RWPE2 (cell line): Measurements from ENCODE around the gene XPR1.

ENCODE experiments used
- ATAC-seq: fragments of 200-7000 bp; cut with Tn5 transposase; 3 replicates; pipeline ENCODE4 v1.9.1; 2021; ENCODE audit warnings: low read depth
- DNase-seq: peaks from one replicate; pipeline ENCODE4 v3.0.0-alpha.2; 2020; ENCODE audit warnings: low spot score
- H3K27ac ChIP-seq: fragments of 450-650 bp; 2 replicates; pipeline ENCODE4 v1.5.1; 2017; ENCODE audit warnings: mild to moderate bottlenecking; ENCODE audit not compliant: poor library complexity, severe bottlenecking
- H3K27me3 ChIP-seq: fragments of 250-450 bp; sonication (Bioruptor Pico); 2 replicates; pipeline ENCODE4 v1.5.1; 2021; ENCODE audit warnings: mild to moderate bottlenecking, moderate library complexity; ENCODE audit not compliant: insufficient read depth, poor library complexity, severe bottlenecking
- H3K36me3 ChIP-seq: fragments of 250-450 bp; sonication (Bioruptor Pico); 2 replicates; pipeline ENCODE4 v1.5.1; 2020; ENCODE audit warnings: low read depth, mild to moderate bottlenecking, moderate library complexity
- H3K4me1 ChIP-seq: fragments of 250-450 bp; sonication (Bioruptor Pico); 2 replicates; pipeline ENCODE4 v1.5.1; 2021; ENCODE audit warnings: mild to moderate bottlenecking, moderate library complexity; ENCODE audit not compliant: insufficient read depth, poor library complexity, severe bottlenecking
- H3K4me3 ChIP-seq: fragments of 250-450 bp; sonication (Bioruptor Pico); 2 replicates; pipeline ENCODE4 v1.5.1; 2021; ENCODE audit warnings: mild to moderate bottlenecking, moderate library complexity; ENCODE audit not compliant: severe bottlenecking
- H3K9me3 ChIP-seq: fragments of 250-450 bp; sonication (Bioruptor Pico); 2 replicates; pipeline ENCODE4 v1.5.1; 2021; ENCODE audit warnings: mild to moderate bottlenecking, moderate library complexity; ENCODE audit not compliant: severe bottlenecking
- CTCF ChIP-seq: fragments of 450-650 bp; IDR thresholded peaks from one replicate; pipeline ENCODE4 v1.5.1; 2017; ENCODE audit warnings: mild to moderate bottlenecking, moderate library complexity; ENCODE audit not compliant: poor library complexity, severe bottlenecking

The XPR1 gene

GRCh38 chr1:180793451-180793850, 161.6 kb downstream of the XPR1 start:
- no peak for DNase-seq
- H3K36me3 ChIP-seq: 0 out of 2 replicates have a peak, but pooled peaks cover 4% of the 10 kb centered on the region
- H3K9me3 ChIP-seq: peaks cover 3% of the 10 kb centered on the region
- no peak overlapping the region for H3K27ac ChIP-seq
- no peaks in the 10 kb centered on the region for H3K27me3 ChIP-seq
- H3K4me1 ChIP-seq: peaks cover 6% of the 10 kb centered on the region
- H3K4me3 ChIP-seq: no peak overlapping the region
- no peak for ATAC-seq
- TF ChIP-seq CTCF: no peak

GRCh38 chr1:180796897-180797640, 165.2 kb downstream of the XPR1 start:
- no peak for DNase-seq
- Histone ChIP-seq H3K4me1 (no peaks in the 10 kb centered on the region), H3K9me3 (peaks cover 3% of the 10 kb centered on the region), H3K27me3 (no peaks in the 10 kb centered on the region), H3K36me3 (0 out of 2 replicates have a peak, but pooled peaks cover 4% of the 10 kb centered on the region), H3K4me3 (no peak overlapping the region), H3K27ac (no peak overlapping the region)
- TF ChIP-seq CTCF: no peak
- ATAC-seq: no peak

GRCh38 chr1:180800945-180801344, 169.1 kb downstream of the XPR1 start:
- Histone ChIP-seq H3K4me3 (no peak overlapping the region), H3K4me1 (no peaks in the 10 kb centered on the region), H3K27ac (no peak overlapping the region), H3K9me3 (peaks cover 3% of the 10 kb centered on the region), H3K27me3 (no peaks in the 10 kb centered on the region), H3K36me3 (peaks cover 4% of the 10 kb centered on the region)
- DNase-seq (no peak), ATAC-seq (no peak)
- TF ChIP-seq CTCF: no peak

- no peak for ATAC-seq
- Histone ChIP-seq H3K27me3 (no peaks in the 10 kb centered on the region), H3K4me3 (no peak overlapping the region), H3K27ac (no peak overlapping the region), H3K9me3 (no peaks in the 10 kb centered on the region), H3K36me3 (peaks cover 12% of the 10 kb centered on the region), H3K4me1 (no peaks in the 10 kb centered on the region)
- no peak for DNase-seq
- TF ChIP-seq CTCF: no peak
Observed at GRCh38 chr1:180802813-180803212, 171.0 kb downstream of the XPR1 start.

- Histone ChIP-seq H3K27ac (no peak overlapping the region), H3K4me3 (no peak overlapping the region), H3K36me3 (peaks cover 16% of the 10 kb centered on the region), H3K27me3 (no peaks in the 10 kb centered on the region), H3K9me3 (no peaks in the 10 kb centered on the region), H3K4me1 (no peaks in the 10 kb centered on the region)
- ATAC-seq (no peak), DNase-seq (no peak)
- no peak for TF ChIP-seq CTCF
Observed at GRCh38 chr1:180805316-180805715, 173.5 kb downstream of the XPR1 start.
